Measurements from ENCODE around the gene AMDHD1.

The AMDHD1 gene

DNA sequence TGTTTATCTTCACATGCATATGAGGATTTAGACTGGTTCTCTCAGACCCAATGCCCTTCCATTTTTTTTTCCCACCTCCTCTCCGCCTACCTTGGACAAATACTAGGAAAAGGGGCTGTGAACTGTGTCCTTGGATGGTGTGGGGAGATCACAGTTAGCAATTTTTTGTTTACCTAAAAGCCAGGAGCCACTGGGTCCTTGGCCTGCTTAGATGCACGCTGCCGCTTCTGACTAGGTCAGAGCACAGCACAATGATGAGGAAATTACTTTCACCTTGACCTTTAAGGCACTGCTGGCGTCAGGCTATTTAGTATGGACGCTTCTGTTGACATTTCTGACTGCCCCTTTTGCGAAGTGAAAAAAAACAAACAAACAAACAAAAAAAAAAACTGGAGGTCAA is 2.6 kb upstream of the AMDHD1 start:
- TF ChIP-seq FOXP2 (optimal IDR thresholded peaks at IDR 0.05; ENCODE audit: control extremely low read depth, extremely low read length, insufficient read depth) (no peak), EZH2 (IDR thresholded peaks at IDR 0.05) (no peak)

DNA sequence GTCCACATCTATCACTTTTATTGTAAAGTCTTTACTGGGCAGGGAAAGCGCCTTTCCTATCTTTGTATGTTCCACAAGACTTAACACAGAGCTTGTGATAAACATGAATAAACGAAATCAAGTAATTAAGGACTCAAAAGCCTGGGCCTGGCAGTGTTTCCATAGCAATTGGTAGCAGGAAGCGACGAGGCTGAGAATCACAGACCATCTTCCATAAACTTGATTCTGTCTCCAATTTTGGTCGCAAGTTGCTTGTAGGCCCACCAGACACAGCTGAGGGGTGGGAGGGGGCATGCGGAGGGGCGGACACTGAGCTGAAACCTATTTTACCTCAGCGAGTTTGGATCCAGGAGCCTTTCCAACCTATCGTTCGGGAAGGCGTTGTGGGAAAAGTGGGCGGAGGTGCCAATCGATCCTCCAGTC is 1.0 kb upstream of the AMDHD1 start:
- TF ChIP-seq EZH2 (IDR thresholded peaks at IDR 0.05) = no peak
- TF ChIP-seq FOXP2 (optimal IDR thresholded peaks at IDR 0.05; ENCODE audit: control extremely low read depth, extremely low read length, insufficient read depth) = no peak
- TF ChIP-seq POLR2AphosphoS5 (IDR thresholded peaks at IDR 0.05; ENCODE audit: borderline replicate concordance, low read depth, low read length) = no peak
- DNase-seq (ENCODE audit: low read depth, low spot score) = no peak
- Histone ChIP-seq H3K4me3 (peak overlapping the region; percentile 92), H3K9ac (ENCODE audit: insufficient read length) (peak overlapping the region; percentile 92), H3K27ac (no peak overlapping the region), H3K9me3 (ENCODE audit: low read depth, low read length) (no peaks in the 10 kb centered on the region), H3K36me3 (ENCODE audit: insufficient read depth, low read length) (no peaks in the 10 kb centered on the region)

More for the DNA sequence above, 2.6 kb upstream of the AMDHD1 start:
- Histone ChIP-seq H3K4me3 (no peak overlapping the region), H3K36me3 (ENCODE audit: insufficient read depth, low read length) (no peaks in the 10 kb centered on the region), H3K27ac (no peak overlapping the region), H3K9ac (ENCODE audit: insufficient read length) (no peak overlapping the region), H3K9me3 (ENCODE audit: low read depth, low read length) (no peaks in the 10 kb centered on the region)
- no peak for DNase-seq (ENCODE audit: low read depth, low spot score)

DNA sequence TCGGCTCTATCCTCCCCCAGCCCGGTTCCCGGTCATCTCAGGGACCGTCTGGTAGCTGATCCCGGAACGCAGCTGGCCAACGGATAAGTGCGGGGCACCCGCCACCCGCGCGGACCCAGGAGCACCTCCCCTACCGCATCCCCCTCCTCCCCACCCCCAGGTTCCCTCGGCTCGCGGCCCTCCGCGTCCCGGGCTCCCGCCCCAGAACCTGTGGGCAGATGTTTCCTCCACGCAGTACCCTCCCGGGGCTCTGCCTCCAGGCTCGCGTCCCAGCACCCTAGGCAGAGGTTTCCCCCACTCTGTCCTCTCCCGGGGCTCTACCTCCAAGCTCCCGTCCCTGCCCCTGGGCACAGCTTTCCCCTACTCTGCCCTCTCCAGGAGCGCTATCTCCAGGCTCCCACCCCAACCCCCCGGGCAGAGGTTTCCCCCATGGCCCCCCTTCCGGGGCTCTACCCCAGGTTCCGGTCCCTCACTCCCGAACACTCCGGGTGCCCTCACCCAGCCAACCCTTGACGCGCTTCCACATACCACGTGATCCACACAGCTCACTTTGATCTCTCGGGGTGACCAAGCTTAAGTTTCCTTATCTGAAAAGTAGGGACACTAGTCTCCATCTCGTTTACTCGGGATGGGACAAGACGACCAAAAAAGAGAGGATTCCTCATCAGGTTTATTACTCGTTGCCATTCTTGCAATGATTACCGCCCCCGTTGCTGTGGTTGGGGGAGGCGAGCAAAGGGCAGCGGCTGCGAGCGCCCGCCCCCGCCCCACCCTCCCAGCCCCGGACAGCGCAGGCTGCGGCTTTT is 404 bp upstream of the AMDHD1 start, which contains the start of gene CCDC38:
Gene CCDC38 (minus strand): TSS at position 91 of the 806 bp plus-strand sequence. CDS start 6,105 bp downstream, outside the sequence.
- no peak for DNase-seq (ENCODE audit: low read depth, low spot score)
- Histone ChIP-seq H3K36me3 (ENCODE audit: insufficient read depth, low read length) (no peaks in the 10 kb centered on the region), H3K9ac (ENCODE audit: insufficient read length) (peak within 1 kb of the TSS; percentile 92), H3K4me3 (peak within 1 kb of the TSS; percentile 92), H3K9me3 (ENCODE audit: low read depth, low read length) (no peaks in the 10 kb centered on the region), H3K27ac (no peak within 1 kb of the TSS)
- TF ChIP-seq EZH2 (IDR thresholded peaks at IDR 0.05) (no peak), FOXP2 (optimal IDR thresholded peaks at IDR 0.05; ENCODE audit: control extremely low read depth, extremely low read length, insufficient read depth) (no peak), POLR2AphosphoS5 (IDR thresholded peaks at IDR 0.05; ENCODE audit: borderline replicate concordance, low read depth, low read length) (peak; percentile 84)

DNA sequence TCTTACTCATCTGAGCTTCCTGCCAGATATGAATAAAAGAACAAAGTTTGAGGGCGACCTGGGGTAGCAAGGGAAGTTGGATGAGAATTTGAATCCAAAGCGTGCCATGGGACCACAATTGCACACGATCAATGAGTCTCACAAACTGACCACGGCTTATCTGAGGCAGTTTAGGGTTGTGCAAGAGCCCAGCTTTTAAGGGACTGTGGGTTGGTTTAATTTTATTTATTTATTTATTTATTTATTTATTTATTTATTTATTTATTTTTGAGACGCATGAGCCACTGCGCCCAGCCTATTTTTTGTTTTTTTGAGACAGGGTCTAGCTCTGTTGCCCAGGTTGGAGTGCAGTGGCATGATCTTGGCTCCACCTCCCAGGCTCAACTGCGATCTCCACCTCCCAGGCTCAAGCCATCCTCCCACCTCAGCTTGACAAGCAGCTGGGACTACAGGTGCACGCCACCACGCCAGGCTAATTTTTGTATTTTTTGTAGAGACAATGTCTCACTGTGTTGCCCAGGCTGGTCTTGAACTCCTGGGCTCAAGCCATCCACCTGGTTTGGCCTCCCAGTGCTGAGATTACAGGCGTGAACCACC is 1.1 kb downstream of the AMDHD1 start:
- TF ChIP-seq EZH2 (IDR thresholded peaks at IDR 0.05) (no peak), FOXP2 (optimal IDR thresholded peaks at IDR 0.05; ENCODE audit: control extremely low read depth, extremely low read length, insufficient read depth) (no peak), POLR2AphosphoS5 (IDR thresholded peaks at IDR 0.05; ENCODE audit: borderline replicate concordance, low read depth, low read length) (no peak)
- Histone ChIP-seq H3K36me3 (ENCODE audit: insufficient read depth, low read length) (no peaks in the 10 kb centered on the region), H3K9ac (ENCODE audit: insufficient read length) (no peak overlapping the region), H3K9me3 (ENCODE audit: low read depth, low read length) (no peaks in the 10 kb centered on the region), H3K4me3 (no peak overlapping the region), H3K27ac (no peak overlapping the region)
- DNase-seq (ENCODE audit: low read depth, low spot score) = no peak

DNA sequence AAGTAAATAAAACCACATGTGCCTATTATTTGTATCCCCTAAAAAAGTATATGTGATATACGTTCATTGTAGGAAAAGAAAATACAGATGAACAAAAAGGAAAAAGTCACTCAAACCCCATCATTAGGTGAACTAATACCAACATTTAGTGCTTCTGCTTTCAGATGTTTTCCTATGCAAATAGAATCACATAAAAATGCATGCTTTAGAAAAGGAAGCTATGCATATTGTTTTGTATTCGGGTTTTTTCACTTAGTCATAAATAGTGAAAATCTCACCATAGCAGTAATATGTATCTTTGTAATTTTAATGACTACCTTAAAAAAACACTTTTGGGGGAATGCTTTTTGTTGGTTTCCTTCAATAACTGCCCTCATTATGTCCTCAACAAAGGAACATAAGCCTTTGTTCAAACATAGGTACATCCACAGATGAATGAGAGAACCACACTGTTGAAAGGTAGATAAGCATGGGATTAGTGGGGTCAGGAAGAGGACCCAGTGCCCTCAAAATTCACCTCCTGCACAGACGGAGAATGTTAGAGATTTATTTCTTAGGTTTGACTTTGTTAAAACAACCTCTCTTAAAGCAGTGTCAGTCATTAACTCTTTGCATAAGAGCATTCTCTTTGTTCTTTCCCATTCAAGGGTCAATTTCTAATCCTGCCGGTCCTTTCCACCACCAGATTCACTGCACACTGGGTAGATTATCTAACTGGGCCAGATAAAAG is 6.5 kb downstream of the AMDHD1 start:
- no peak overlapping the region for H3K27ac ChIP-seq
- no peaks in the 10 kb centered on the region for H3K9me3 ChIP-seq (ENCODE audit: low read depth, low read length)
- H3K4me3 ChIP-seq = no peak overlapping the region
- TF ChIP-seq EZH2 (IDR thresholded peaks at IDR 0.05) = no peak
- no peak for TF ChIP-seq POLR2AphosphoS5 (IDR thresholded peaks at IDR 0.05; ENCODE audit: borderline replicate concordance, low read depth, low read length)
- no peak for TF ChIP-seq FOXP2 (optimal IDR thresholded peaks at IDR 0.05; ENCODE audit: control extremely low read depth, extremely low read length, insufficient read depth)
- DNase-seq (ENCODE audit: low read depth, low spot score) = no peak
- no peak overlapping the region for H3K9ac ChIP-seq (ENCODE audit: insufficient read length)
- no peaks in the 10 kb centered on the region for H3K36me3 ChIP-seq (ENCODE audit: insufficient read depth, low read length)

DNA sequence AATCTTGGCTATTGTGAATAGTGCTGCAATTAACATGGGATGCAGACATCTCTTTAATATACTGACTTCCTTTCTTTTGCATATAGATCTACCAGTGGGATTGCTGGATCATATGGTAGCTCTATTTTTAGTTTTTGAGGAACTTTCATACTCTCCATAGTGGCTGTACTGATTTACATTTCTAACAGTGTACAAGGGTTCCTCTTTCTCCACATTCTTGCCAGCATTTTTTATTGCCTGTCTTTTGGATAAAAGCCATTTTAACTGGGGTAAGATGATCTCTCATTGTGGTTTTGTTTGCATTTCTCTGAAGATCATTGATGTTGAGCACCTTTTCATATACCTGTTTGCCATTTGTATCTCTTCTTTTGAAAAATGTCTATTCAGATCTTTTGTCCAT is 8.4 kb downstream of the AMDHD1 start:
- H3K36me3 ChIP-seq (ENCODE audit: insufficient read depth, low read length) = no peaks in the 10 kb centered on the region
- H3K9ac ChIP-seq (ENCODE audit: insufficient read length) = no peak overlapping the region
- DNase-seq (ENCODE audit: low read depth, low spot score) = no peak
- H3K4me3 ChIP-seq = no peak overlapping the region
- TF ChIP-seq POLR2AphosphoS5 (IDR thresholded peaks at IDR 0.05; ENCODE audit: borderline replicate concordance, low read depth, low read length) (no peak), FOXP2 (optimal IDR thresholded peaks at IDR 0.05; ENCODE audit: control extremely low read depth, extremely low read length, insufficient read depth) (no peak), EZH2 (IDR thresholded peaks at IDR 0.05) (no peak)
- H3K27ac ChIP-seq = no peak overlapping the region
- no peaks in the 10 kb centered on the region for H3K9me3 ChIP-seq (ENCODE audit: low read depth, low read length)

DNA sequence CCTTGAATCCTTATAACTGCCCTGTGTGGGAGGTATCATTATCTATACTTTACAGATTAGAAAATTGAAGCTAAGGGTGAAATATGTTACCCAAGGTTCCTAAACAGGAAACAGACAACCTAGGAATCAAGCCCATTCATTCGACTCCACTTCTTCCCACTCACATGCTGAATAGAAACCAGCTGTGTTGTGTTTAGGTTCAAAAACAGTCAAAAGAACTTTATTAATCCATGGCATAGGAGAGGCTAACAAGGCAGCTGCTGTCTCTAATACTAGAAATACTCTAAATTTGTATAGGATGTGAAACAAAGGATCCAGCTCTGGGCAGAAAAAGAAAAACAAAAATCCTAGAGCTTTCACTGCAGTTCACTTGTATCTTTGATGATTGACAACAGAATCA is 9.9 kb downstream of the AMDHD1 start:
- TF ChIP-seq POLR2AphosphoS5 (IDR thresholded peaks at IDR 0.05; ENCODE audit: borderline replicate concordance, low read depth, low read length) (no peak), EZH2 (IDR thresholded peaks at IDR 0.05) (no peak), FOXP2 (optimal IDR thresholded peaks at IDR 0.05; ENCODE audit: control extremely low read depth, extremely low read length, insufficient read depth) (no peak)
- DNase-seq (ENCODE audit: low read depth, low spot score) = no peak
- no peaks in the 10 kb centered on the region for H3K9me3 ChIP-seq (ENCODE audit: low read depth, low read length)
- no peak overlapping the region for H3K9ac ChIP-seq (ENCODE audit: insufficient read length)
- H3K4me3 ChIP-seq = no peak overlapping the region
- no peaks in the 10 kb centered on the region for H3K36me3 ChIP-seq (ENCODE audit: insufficient read depth, low read length)
- no peak overlapping the region for H3K27ac ChIP-seq

DNA sequence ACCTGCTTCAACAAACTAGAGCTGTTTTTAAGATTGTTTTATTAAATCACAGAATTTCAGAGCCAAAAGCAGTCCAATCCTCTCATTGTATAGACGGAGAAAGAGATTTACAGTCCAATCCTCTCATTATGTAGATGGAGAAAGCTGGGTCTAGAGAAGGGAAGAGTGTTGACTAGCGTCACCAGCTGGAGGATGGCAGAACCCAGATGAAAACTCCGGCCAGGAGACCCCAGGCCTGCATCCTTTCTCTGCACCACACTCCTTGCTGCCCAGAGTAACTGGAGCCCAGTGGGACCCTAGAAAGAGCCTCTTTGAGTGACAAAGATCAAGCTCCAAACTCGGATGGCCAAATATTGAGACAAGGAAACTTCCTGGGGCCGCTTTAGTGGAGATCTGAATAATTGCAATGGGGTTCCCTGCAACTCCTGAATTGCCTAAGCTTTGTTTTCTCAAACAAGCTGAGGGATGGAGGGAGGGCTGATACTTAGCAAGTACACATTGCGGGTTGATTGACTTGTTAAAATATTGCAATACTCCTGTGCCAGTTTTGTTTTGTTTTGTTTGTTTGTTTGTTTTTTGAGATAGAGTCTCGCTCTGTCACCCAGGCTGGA is 12.5 kb downstream of the AMDHD1 start:
- H3K9ac ChIP-seq (ENCODE audit: insufficient read length) = no peak overlapping the region
- no peak for DNase-seq (ENCODE audit: low read depth, low spot score)
- no peak for TF ChIP-seq POLR2AphosphoS5 (IDR thresholded peaks at IDR 0.05; ENCODE audit: borderline replicate concordance, low read depth, low read length)
- no peak for TF ChIP-seq EZH2 (IDR thresholded peaks at IDR 0.05)
- no peak for TF ChIP-seq FOXP2 (optimal IDR thresholded peaks at IDR 0.05; ENCODE audit: control extremely low read depth, extremely low read length, insufficient read depth)
- no peak overlapping the region for H3K27ac ChIP-seq
- H3K9me3 ChIP-seq (ENCODE audit: low read depth, low read length) = no peaks in the 10 kb centered on the region
- H3K4me3 ChIP-seq = no peak overlapping the region
- no peaks in the 10 kb centered on the region for H3K36me3 ChIP-seq (ENCODE audit: insufficient read depth, low read length)
